Skin of body (tissue), 2 donors: ENCODE measurements around the gene SPINK8. TPM values are rescaled to one million over a fixed set of nuclear protein-coding genes. Genes with fewer than 3 reads are reported as not detected.
A peak's percentile ranks its signal among the peaks of the same experiment; 100 is the strongest.
"Not testable (repeated sequence)": the region's sequence is repeated elsewhere in the genome, so short reads cannot be mapped to it uniquely, and the experiment has no call there.

Experiments
- DNase-seq: peaks from one replicate; lab custom pipeline; 2025; lab: John Stamatoyannopoulos, UW
- total RNA-seq: library from RNA; depleted of rRNA; stranded (reverse); fragments of >200 nt; gene quantifications from one replicate; pipeline ENCODE4 v1.2.3, GENCODE V29; 2014

SPINK8 gene
- total RNA-seq, 1 donor from 2014 or later: not detected

- DNase-seq: not testable (repeated sequence)
These were observed 1.6 kb downstream of the SPINK8 start for GRCh38 chr3:48331706-48332435.

- DNase-seq: no peak
These were observed 12.5 kb downstream of the SPINK8 start for GRCh38 chr3:48320996-48321395.

- DNase-seq: no peak
These were observed 14.6 kb downstream of the SPINK8 start for GRCh38 chr3:48318713-48319468.

GRCh38 chr3:48314542-48314941, 18.9 kb downstream of the SPINK8 start:
- DNase-seq: no peak

GRCh38 chr3:48306860-48307530, 26.5 kb downstream of the SPINK8 start:
- no peak for DNase-seq

- DNase-seq: no peak
These were observed 27.2 kb downstream of the SPINK8 start for GRCh38 chr3:48306290-48306689.

GRCh38 chr3:48305396-48305795, 28.1 kb downstream of the SPINK8 start:
- no peak for DNase-seq

- no peak for DNase-seq
These were observed 30.4 kb downstream of the SPINK8 start for GRCh38 chr3:48303021-48303420.

- DNase-seq: peak; percentile 22
These were observed 31.7 kb downstream of the SPINK8 start for GRCh38 chr3:48301800-48302166.

GRCh38 chr3:48301020-48301799, 32.3 kb downstream of the SPINK8 start, which contains the start of gene NME6:
TSS of gene NME6 (minus strand) at chr3:48301367.
- peak; percentile 57 for DNase-seq

- no peak for DNase-seq
These were observed 33.4 kb downstream of the SPINK8 start for GRCh38 chr3:48299746-48300712.

- DNase-seq: no peak
These were observed 36.2 kb downstream of the SPINK8 start for GRCh38 chr3:48297111-48297810.

GRCh38 chr3:48296699-48297098, 36.8 kb downstream of the SPINK8 start:
- DNase-seq: no peak

- DNase-seq: no peak
These were observed 38.7 kb downstream of the SPINK8 start for GRCh38 chr3:48294611-48295263.

- no peak for DNase-seq
These were observed 43.8 kb downstream of the SPINK8 start for GRCh38 chr3:48289659-48290058.

- DNase-seq: no peak
These were observed 46.4 kb downstream of the SPINK8 start for GRCh38 chr3:48287034-48287433.

- DNase-seq: no peak
These were observed 47.2 kb downstream of the SPINK8 start for GRCh38 chr3:48286308-48286707.

GRCh38 chr3:48285675-48286074, 47.8 kb downstream of the SPINK8 start:
- DNase-seq: no peak

GRCh38 chr3:48285132-48285531, 48.3 kb downstream of the SPINK8 start:
- DNase-seq: no peak
